Testis (tissue), 3 donors: ENCODE results near the gene ZBTB40. TPM values are rescaled to one million over a fixed set of nuclear protein-coding genes. Genes with fewer than 3 reads are reported as not detected.
A peak's percentile ranks its signal among the peaks of the same experiment; 100 is the strongest.

Experiments
- DNase-seq: peaks from one replicate; pipeline ENCODE4 v3.0.0-alpha.2; 2019
- H3K27ac ChIP-seq, 2 donors: fragments of 200-600 bp; sonication (generic); one replicate each; pipeline ENCODE4 v1.5.1; 2019
- H3K27me3 ChIP-seq: fragments of 200-600 bp; sonication (generic); one replicate; pipeline ENCODE4 v1.5.1; 2019
- H3K36me3 ChIP-seq: fragments of 200-600 bp; sonication (generic); one replicate; pipeline ENCODE4 v1.5.1; 2017; ENCODE audit warnings: low read depth; ENCODE audit errors: missing control alignments
- H3K4me1 ChIP-seq: fragments of 200-600 bp; sonication (generic); one replicate; pipeline ENCODE4 v1.5.1; 2019
- H3K4me3 ChIP-seq, 2 donors: fragments of 200-600 bp; sonication (generic); one replicate each; pipeline ENCODE4 v1.5.1; 2017 to 2019
- H3K9me3 ChIP-seq: fragments of 200-600 bp; sonication (generic); one replicate; pipeline ENCODE4 v1.5.1; 2017
- POLR2A ChIP-seq: fragments of 450-650 bp; IDR thresholded peaks from one replicate; pipeline ENCODE4 v1.6.1; 2017; ENCODE audit warnings: antibody characterized with exemption, mild to moderate bottlenecking, moderate library complexity
- WGBS, 2 donors: methylation state at CpG; one replicate each; pipeline ENCODE4 v1.1.5; 2018; 5-methylcytosine and 5-hydroxymethylcytosine counted together
- intact Hi-C: fragments of 100-400 bp; cut with DNase I; formaldehyde crosslinking; loops from one replicate; pipeline ENCODE4 v1.15.1; 2023; ENCODE audit warnings: low total_unique reads
- polyA plus RNA-seq: library from polyadenylated mRNA; stranded (reverse); fragments of 350-450 nt; fragmentation: Illumina TruSeq; extraction: RNeasy Lipid Tissue Mini Kit (QIAGEN cat#74804); gene quantifications from one replicate; pipeline ENCODE4 v1.2.3, GENCODE V29; 2014; ENCODE audit warnings: low read depth, low replicate concordance; ENCODE audit not compliant: insufficient read depth
- total RNA-seq, 2 donors: library from RNA; depleted of rRNA; stranded (reverse); fragments of >200 nt; gene quantifications; one replicate each; pipeline ENCODE4 v1.2.3, GENCODE V29; 2016
- TF ChIP-seq, protein P1 (sequence below), 3 experiments: fragments of 450-650 bp in 2 of 3; fragments of 200-600 bp in 1 of 3; sonication (generic) in 1 of 3; IDR thresholded peaks; one replicate each; pipeline ENCODE4 v1.5.1; 2016 to 2019; ENCODE audit warnings: antibody characterized with exemption in 3 of 3, mild to moderate bottlenecking in 2 of 3, moderate library complexity in 1 of 3

ZBTB40 gene
- total and polyA plus RNA-seq, 3 donors from 2014 or later = 15.6 to 28.6 (median 28.1) TPM

DNA sequence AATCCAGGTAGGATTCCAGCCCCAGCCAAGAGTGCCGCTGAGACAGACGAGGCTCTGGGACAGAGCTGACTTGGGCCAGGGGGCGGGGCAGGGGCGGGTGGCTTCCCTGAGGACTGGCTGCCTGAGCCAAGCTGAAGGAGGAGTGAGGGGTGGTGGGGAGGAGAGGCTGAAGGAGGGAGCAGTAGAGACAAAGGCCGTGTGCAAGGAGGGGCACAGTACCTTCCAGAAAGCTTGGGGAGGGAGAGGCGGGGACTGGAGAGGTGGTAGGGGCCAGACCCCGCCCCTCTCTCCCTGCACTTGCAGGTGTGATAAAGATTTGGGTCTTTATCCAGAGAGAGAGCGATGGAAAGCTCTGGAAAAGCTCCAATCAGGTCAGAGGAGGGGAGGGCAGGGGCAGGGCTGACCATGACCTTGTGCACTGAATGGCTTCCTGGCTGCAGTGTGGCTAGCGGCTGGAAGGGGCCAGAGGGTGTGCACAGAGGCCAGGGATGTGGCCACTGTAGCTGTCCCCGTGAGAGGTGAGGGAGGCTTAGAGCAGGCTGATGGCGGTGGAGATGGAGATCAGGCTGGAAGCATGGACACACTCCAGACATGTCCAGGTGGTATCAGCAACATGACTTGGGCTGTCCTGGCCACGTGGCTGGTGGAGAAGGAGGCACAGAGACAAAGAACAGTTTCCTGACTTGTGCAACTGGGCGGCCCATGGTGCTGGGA lies 104.9 kb downstream of the ZBTB40 start:
- no peak for TF ChIP-seq POLR2A
- WGBS, 2 donors = 52 to 55% methylated on average over 13 of the region's 13 CpGs
- DNase-seq = no peak
- Histone ChIP-seq H3K4me3 (no peak overlapping the region), H3K27me3 (no peaks in the 10 kb centered on the region), H3K4me1 (peaks cover 14% of the 10 kb centered on the region), H3K36me3 (no peaks in the 10 kb centered on the region), H3K27ac (no peak overlapping the region), H3K9me3 (no peaks in the 10 kb centered on the region)
- intact Hi-C loops = no loop called here

DNA sequence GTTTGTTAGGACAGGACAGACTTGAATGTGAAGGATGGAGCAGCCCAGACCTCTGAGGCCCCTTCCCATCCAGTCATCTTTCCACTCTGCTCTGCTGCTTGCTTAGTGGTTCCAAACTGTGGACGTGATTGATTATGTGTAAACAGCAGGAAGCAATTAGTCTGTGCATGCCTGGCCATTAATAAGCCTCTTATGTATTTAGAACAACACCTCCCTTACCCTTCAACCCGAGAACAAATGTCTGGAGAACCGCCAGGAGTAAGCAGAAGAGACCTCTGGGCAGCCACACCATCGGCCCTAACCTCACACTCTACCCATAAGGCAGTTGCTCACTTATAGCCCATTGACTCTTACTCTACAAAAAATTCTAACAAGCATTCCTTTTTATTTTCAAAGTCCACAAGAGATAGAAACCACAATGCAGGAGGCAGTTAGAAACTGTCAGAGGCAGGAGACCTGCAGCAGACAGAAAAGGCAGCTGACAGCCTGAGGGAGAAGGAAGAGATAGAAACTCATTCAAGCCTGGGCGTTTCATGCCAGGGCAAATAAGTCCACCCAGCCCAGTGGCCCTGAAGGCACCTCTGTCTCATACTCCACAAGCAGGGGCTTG lies 105.8 kb downstream of the ZBTB40 start:
- intact Hi-C loops = no loop called here
- H3K9me3 ChIP-seq = no peaks in the 10 kb centered on the region
- no peak for TF ChIP-seq POLR2A
- TF ChIP-seq, protein P1, sequence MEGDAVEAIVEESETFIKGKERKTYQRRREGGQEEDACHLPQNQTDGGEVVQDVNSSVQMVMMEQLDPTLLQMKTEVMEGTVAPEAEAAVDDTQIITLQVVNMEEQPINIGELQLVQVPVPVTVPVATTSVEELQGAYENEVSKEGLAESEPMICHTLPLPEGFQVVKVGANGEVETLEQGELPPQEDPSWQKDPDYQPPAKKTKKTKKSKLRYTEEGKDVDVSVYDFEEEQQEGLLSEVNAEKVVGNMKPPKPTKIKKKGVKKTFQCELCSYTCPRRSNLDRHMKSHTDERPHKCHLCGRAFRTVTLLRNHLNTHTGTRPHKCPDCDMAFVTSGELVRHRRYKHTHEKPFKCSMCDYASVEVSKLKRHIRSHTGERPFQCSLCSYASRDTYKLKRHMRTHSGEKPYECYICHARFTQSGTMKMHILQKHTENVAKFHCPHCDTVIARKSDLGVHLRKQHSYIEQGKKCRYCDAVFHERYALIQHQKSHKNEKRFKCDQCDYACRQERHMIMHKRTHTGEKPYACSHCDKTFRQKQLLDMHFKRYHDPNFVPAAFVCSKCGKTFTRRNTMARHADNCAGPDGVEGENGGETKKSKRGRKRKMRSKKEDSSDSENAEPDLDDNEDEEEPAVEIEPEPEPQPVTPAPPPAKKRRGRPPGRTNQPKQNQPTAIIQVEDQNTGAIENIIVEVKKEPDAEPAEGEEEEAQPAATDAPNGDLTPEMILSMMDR (IDR thresholded peaks at IDR 0.05) = no peak
- H3K4me1 ChIP-seq = peaks cover 14% of the 10 kb centered on the region
- H3K27me3 ChIP-seq = no peaks in the 10 kb centered on the region
- H3K36me3 ChIP-seq = no peaks in the 10 kb centered on the region
- H3K4me3 ChIP-seq = no peak overlapping the region
- H3K27ac ChIP-seq = no peak overlapping the region
- no peak for DNase-seq
- WGBS, 2 donors = 48 to 52% methylated on average over 5 of the region's 5 CpGs

DNA sequence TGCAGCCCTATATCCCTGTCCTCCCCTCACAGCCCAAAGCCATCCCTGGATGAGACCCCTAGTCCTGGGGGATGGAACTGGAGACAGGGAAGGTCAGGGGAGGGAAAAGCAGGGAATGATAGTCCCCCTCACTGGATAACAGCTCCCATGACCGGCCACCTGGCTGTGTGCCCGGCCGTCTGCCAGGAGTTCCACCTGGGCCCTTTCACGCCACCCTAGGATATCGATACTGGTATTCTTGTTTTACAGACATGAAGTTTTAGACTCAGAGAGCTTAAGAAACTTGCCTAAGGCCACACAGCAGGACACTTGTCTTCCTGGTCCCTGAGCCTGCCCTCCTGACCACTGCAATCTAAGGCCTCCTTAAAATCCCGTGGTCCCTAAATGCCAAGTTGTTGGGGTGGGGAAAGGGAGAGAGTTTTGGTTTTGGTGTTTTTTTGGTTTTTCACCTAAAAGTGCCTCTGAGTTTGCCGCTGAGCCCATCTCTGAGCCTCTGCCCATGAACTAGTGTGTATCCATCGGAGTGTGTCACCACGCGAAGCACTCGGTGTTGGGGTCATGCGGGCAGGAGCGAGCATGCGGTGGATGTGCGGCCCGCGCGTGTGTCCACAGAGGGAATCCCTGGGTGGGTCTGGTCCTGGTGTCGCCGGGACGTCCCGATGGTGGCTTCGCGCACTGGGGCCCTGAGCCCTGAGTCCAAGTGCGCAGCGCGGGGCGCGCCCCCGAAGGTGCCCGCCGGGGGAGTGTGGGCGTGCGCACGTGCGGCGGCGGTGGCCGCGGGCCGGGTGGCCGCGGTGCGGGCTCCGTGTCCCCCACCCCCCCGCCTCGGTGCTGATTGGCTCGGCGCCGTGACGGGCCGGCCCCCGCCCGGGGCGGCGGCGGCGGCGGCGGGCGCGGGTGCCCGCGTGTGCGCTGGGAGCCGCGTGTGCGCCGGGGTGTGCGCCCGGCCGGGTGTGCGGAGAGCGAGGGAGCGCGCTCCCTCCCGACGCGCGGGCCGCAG lies 111.2 kb downstream of the ZBTB40 start, which contains the start of gene EPHA8:
Gene EPHA8 (plus strand): TSS at position 906 of the 1,000 bp plus-strand sequence. CDS start 147 bp downstream, outside the sequence.
- Histone ChIP-seq H3K36me3 (no peaks in the 10 kb centered on the region), H3K4me1 (no peaks in the 10 kb centered on the region), H3K27ac (no peak within 1 kb of the TSS), H3K27me3 (no peaks in the 10 kb centered on the region), H3K9me3 (no peaks in the 10 kb centered on the region), H3K4me3 (peak within 1 kb of the TSS in 1 of 2 donors; percentile 26)
- intact Hi-C loops = no loop called here
- DNase-seq = no peak
- no peak for TF ChIP-seq POLR2A
- TF ChIP-seq, protein P1 (IDR thresholded peaks at IDR 0.05) = no peak
- WGBS, 2 donors = 14 to 15% methylated on average over 24 to 32 of the region's 81 CpGs

DNA sequence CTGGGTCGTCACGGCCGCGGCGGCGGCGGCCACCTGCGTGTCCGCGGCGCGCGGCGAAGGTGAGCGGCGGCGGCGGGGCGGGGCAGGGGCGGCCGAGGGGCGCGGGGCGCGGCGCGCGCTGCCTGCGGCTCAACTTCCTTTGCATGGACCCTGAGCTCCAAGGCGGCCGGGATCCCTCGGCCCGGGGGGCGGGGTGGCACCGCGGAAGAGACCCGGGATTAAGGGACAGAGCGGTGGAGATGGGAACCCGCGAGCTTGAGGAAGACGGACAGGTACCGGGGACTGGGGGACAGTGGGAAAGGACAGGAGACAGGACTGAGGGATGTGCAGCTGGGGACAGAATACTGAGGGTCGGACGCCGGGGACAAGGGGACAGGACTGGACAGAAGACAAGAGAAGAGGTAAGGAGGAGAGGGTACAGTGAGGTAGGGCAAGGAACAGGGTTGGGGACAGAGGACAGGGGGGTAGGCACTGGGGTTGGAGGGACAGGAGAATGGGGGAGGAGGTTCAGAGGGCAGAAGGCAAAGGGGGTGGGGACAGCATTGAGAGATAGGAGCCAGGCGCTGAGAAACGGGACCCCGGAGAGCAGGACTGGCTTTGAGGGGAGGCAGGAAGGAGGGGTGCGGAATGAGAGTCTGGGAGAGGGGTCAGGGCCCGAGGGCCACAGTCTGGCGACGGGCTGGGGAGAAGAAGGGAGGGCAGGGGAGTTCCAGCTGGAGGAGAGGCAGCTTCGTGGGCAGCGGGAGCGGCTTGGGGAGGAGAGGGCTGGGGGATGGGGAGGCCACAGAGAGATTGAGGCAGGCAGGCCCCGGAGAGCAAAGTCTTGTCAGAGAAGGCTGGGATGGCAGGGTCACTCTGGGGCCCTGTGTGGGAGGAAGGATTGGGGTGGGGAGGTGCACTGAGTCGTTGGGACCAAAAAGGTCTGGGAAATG lies 112.3 kb downstream of the ZBTB40 start:
- intact Hi-C loops = no loop called here
- WGBS, 2 donors = 5 to 8% methylated on average over 42 to 56 of the region's 57 CpGs
- Histone ChIP-seq H3K4me1 (no peaks in the 10 kb centered on the region), H3K27me3 (no peaks in the 10 kb centered on the region), H3K9me3 (no peaks in the 10 kb centered on the region), H3K4me3 (no peak overlapping the region), H3K27ac (no peak overlapping the region), H3K36me3 (no peaks in the 10 kb centered on the region)
- TF ChIP-seq, protein P1 (IDR thresholded peaks at IDR 0.05) = no peak
- TF ChIP-seq POLR2A = no peak
- DNase-seq = no peak
